Measurements from ENCODE around the gene CBLN3.
"Not testable (repeated sequence)": the region's sequence is repeated elsewhere in the genome, so short reads cannot be mapped to it uniquely, and the experiment has no call there.

Gene CBLN3

DNA sequence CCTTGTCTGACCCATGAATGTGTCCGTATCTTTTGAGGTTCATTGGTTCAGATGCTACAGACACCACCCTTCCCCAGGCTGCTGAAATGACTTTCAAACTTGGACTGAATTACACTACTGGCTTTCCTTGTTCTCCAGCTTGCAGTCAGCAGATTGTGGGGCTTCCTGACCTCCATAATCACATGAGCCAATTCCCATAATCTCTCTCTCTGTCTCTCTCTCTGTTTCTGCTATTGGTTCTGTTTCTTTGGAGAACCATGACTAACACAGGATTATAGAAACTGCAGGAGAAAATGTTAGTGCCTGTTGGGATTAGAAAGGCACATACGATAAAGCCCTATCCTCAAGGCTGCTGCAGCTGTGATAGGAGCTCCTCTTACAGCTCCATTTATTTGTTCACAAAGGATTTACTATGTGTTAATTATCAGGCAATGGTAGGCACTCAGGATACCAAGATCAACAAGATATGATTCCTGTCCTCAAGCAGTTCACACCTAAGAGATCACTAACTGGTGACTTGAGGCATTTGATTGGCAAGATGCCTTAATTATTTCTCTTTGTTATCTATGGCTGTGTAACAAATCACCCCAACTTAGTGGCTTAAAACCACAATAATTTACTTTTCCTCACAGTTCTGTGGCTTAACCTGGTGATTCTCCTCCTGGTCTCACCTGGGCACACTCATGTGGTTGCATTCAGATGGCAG, 40.8 kb downstream of the CBLN3 start:
- Histone ChIP-seq H3K9ac (ENCODE audit: low read length) (no peak overlapping the region), H3K27ac (ENCODE audit: low read depth, low read length, poor library complexity, severe bottlenecking) (no peak overlapping the region), H3F3A (ENCODE audit: insufficient read depth, low read length) (no peaks in the 10 kb centered on the region), H3K36me3 (ENCODE audit: insufficient read depth, low read length) (no peaks in the 10 kb centered on the region), H3K4me2 (ENCODE audit: low read length) (no peak overlapping the region), H3K4me1 (ENCODE audit: insufficient read depth, low read length, severe bottlenecking) (peaks cover 28% of the 10 kb centered on the region), H3K9me3 (ENCODE audit: low read length) (no peaks in the 10 kb centered on the region), H3K79me2 (ENCODE audit: insufficient read depth, low read length) (no peaks in the 10 kb centered on the region), H4K20me1 (ENCODE audit: insufficient read depth, low read length) (no peaks in the 10 kb centered on the region), H3K9me2 (ENCODE audit: low read depth, low read length) (no peaks in the 10 kb centered on the region), H3K27me3 (ENCODE audit: insufficient read depth, low read length) (peaks cover 8% of the 10 kb centered on the region; the same call in 1 of the 2 replicates), H2AFZ (ENCODE audit: low read length) (no peak overlapping the region), H3K4me3 (ENCODE audit: low read depth, low read length, poor library complexity, severe bottlenecking) (no peak overlapping the region)
- TF ChIP-seq, protein P1, sequence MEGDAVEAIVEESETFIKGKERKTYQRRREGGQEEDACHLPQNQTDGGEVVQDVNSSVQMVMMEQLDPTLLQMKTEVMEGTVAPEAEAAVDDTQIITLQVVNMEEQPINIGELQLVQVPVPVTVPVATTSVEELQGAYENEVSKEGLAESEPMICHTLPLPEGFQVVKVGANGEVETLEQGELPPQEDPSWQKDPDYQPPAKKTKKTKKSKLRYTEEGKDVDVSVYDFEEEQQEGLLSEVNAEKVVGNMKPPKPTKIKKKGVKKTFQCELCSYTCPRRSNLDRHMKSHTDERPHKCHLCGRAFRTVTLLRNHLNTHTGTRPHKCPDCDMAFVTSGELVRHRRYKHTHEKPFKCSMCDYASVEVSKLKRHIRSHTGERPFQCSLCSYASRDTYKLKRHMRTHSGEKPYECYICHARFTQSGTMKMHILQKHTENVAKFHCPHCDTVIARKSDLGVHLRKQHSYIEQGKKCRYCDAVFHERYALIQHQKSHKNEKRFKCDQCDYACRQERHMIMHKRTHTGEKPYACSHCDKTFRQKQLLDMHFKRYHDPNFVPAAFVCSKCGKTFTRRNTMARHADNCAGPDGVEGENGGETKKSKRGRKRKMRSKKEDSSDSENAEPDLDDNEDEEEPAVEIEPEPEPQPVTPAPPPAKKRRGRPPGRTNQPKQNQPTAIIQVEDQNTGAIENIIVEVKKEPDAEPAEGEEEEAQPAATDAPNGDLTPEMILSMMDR (IDR thresholded peaks at IDR 0.05; ENCODE audit: low read length) = no peak

DNA sequence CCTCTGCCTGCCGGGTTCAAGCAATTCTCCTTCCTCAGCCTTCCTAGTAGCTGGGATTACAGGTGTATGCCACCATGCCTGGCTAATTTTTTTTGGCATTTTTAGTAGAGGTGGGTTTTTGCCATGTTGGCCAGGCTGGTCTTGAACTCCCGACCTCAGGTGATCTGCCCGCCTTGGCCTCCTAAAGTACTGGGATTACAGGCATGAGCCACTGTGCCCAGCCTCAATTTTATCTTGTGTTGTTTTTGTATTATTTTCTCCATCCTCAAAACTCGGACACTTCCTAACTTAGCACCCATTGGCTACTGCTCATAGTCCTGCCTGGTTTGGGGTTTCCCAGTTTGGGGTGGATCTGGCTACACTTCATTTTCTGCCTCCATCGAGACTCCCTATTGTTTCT, 41.9 kb downstream of the CBLN3 start:
- H3K4me3 ChIP-seq (ENCODE audit: low read depth, low read length, poor library complexity, severe bottlenecking); H4K20me1 ChIP-seq (ENCODE audit: insufficient read depth, low read length); H3K4me2 ChIP-seq (ENCODE audit: low read length); H3K27me3 ChIP-seq (ENCODE audit: insufficient read depth, low read length); H3K9me2 ChIP-seq (ENCODE audit: low read depth, low read length); H3K79me2 ChIP-seq (ENCODE audit: insufficient read depth, low read length); H2AFZ ChIP-seq (ENCODE audit: low read length); H3K27ac ChIP-seq (ENCODE audit: low read depth, low read length, poor library complexity, severe bottlenecking); H3K9ac ChIP-seq (ENCODE audit: low read length); H3F3A ChIP-seq (ENCODE audit: insufficient read depth, low read length); H3K36me3 ChIP-seq (ENCODE audit: insufficient read depth, low read length); H3K9me3 ChIP-seq (ENCODE audit: low read length): not testable (repeated sequence)
- peaks cover 23% of the 10 kb centered on the region for H3K4me1 ChIP-seq (ENCODE audit: insufficient read depth, low read length, severe bottlenecking)

DNA sequence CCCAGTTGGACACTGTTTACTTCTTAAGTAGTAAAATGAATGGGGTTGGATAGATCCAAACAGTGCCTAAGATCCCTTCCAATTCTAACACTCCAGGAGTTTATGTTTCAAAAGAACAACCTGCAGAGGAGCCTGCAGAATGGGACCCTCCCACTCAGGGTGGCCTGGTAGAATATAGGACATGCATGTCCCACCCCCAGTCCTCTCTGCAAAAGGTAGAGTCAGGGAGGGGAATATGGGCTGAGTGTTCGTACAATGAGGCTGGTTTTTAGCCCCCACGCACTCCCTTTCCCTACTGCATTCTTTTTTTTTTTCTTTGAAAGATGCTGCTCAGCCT, 42.5 kb downstream of the CBLN3 start:
- H3F3A ChIP-seq (ENCODE audit: insufficient read depth, low read length) = no peaks in the 10 kb centered on the region
- H2AFZ ChIP-seq (ENCODE audit: low read length) = no peak overlapping the region
- H3K36me3 ChIP-seq (ENCODE audit: insufficient read depth, low read length) = no peaks in the 10 kb centered on the region

DNA sequence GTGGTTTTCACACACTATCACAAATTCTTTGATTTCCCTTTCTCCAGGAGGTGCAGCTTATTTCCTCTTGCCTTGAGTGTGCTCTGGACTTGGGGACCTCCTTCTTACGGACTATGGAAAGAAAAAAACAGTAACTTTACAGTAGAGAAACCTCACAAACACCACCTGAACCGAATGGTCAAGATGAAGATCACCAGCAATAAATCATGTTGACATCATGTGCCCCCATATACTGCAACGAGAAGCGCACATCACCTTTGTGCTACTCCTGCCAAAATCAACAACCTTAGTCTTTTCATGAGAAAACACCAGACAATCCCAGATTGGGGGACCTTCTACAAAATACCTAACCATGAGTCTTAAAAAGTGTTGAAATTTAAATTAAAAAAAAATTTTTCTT, 43.9 kb downstream of the CBLN3 start:
- TF ChIP-seq EZH2 (IDR thresholded peaks at IDR 0.05; ENCODE audit: borderline replicate concordance, low read length) = no peak

More for the DNA sequence above, 42.5 kb downstream of the CBLN3 start:
- no peak overlapping the region for H3K27ac ChIP-seq (ENCODE audit: low read depth, low read length, poor library complexity, severe bottlenecking)
- no peaks in the 10 kb centered on the region for H3K9me3 ChIP-seq (ENCODE audit: low read length)
- no peak for TF ChIP-seq EZH2 (IDR thresholded peaks at IDR 0.05; ENCODE audit: borderline replicate concordance, low read length)
- TF ChIP-seq, protein P1 (IDR thresholded peaks at IDR 0.05; ENCODE audit: low read length) = no peak
- H3K27me3 ChIP-seq (ENCODE audit: insufficient read depth, low read length) = peaks cover 8% of the 10 kb centered on the region; the same call in 1 of the 2 replicates
- H3K4me2 ChIP-seq (ENCODE audit: low read length) = no peak overlapping the region
- H3K4me1 ChIP-seq (ENCODE audit: insufficient read depth, low read length, severe bottlenecking) = peaks cover 17% of the 10 kb centered on the region
- no peaks in the 10 kb centered on the region for H3K9me2 ChIP-seq (ENCODE audit: low read depth, low read length)
- no peaks in the 10 kb centered on the region for H4K20me1 ChIP-seq (ENCODE audit: insufficient read depth, low read length)
- H3K79me2 ChIP-seq (ENCODE audit: insufficient read depth, low read length) = no peaks in the 10 kb centered on the region
- H3K4me3 ChIP-seq (ENCODE audit: low read depth, low read length, poor library complexity, severe bottlenecking) = no peak overlapping the region
- H3K9ac ChIP-seq (ENCODE audit: low read length) = no peak overlapping the region

More for the DNA sequence above, 43.9 kb downstream of the CBLN3 start:
- no peaks in the 10 kb centered on the region for H3F3A ChIP-seq (ENCODE audit: insufficient read depth, low read length)
- H3K9me3 ChIP-seq (ENCODE audit: low read length) = no peaks in the 10 kb centered on the region
- no peak overlapping the region for H3K9ac ChIP-seq (ENCODE audit: low read length)
- peaks cover 2% of the 10 kb centered on the region for H3K4me1 ChIP-seq (ENCODE audit: insufficient read depth, low read length, severe bottlenecking)
- H3K4me3 ChIP-seq (ENCODE audit: low read depth, low read length, poor library complexity, severe bottlenecking) = no peak overlapping the region
- H3K4me2 ChIP-seq (ENCODE audit: low read length) = no peak overlapping the region
- no peaks in the 10 kb centered on the region for H3K9me2 ChIP-seq (ENCODE audit: low read depth, low read length)
- no peaks in the 10 kb centered on the region for H4K20me1 ChIP-seq (ENCODE audit: insufficient read depth, low read length)
- H3K27me3 ChIP-seq (ENCODE audit: insufficient read depth, low read length) = peaks cover 8% of the 10 kb centered on the region; the same call in 1 of the 2 replicates
- H3K36me3 ChIP-seq (ENCODE audit: insufficient read depth, low read length) = no peaks in the 10 kb centered on the region
- no peaks in the 10 kb centered on the region for H3K79me2 ChIP-seq (ENCODE audit: insufficient read depth, low read length)
- H2AFZ ChIP-seq (ENCODE audit: low read length) = no peak overlapping the region
- no peak overlapping the region for H3K27ac ChIP-seq (ENCODE audit: low read depth, low read length, poor library complexity, severe bottlenecking)

Data from OCI-LY1 (cell line).